ENCODE results near the gene DCAF12.
"Not testable (repeated sequence)": the region's sequence is repeated elsewhere in the genome, so short reads cannot be mapped to it uniquely, and the experiment has no call there.

The DCAF12 gene

DNA sequence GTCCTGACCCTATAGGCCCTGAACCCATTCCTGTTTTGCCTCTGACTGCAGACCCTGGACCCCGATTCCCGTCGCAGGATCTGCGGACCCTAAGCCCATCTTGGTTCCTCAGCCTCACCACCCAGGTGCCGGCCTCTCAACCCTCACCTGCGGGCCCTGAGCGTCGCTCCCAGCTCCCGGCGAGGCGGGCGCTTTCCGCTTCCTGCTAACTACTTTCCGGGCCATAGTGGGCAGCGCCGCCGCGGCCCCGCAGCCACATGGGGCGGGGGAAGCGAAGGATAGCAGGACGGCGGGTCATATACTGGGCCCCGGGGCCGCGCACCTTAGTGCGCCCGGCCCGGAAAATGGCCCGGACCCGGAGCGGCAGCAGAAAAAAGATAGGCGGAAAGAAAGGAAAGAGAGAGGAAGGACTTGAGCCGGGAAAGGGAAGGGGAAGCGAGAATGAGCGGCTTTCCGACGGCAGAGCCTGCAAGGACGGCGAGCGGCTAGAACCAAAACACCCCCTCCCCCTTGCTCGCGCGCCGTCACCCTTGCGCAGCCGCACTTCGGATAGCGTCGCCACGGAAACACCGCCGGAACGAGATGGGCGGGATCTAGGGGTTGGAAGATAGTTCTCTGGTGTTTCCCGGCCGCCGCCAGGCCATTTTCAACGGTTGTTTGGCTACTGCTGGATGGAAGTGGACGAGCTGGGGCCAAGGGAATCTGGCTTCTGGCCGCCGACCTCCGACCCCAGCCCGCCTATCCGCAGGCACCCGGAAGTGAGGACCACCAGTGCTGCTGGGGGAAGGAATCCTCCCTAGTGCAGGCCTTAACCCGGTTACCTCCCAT is at the start of gene DCAF12:
Gene DCAF12, minus strand, starts transcription at position 492 of the 828 bp plus-strand sequence. Its CDS starts 267 bp downstream, at position 225.
- peak; percentile 75 to 88 for DNase-seq (ENCODE audit: low read depth in 2 of 2)

GRCh38 chr9:34176089-34176488 is 49.6 kb upstream of the DCAF12 start:
- no peak for DNase-seq (ENCODE audit: low read depth in 2 of 2)

DNA sequence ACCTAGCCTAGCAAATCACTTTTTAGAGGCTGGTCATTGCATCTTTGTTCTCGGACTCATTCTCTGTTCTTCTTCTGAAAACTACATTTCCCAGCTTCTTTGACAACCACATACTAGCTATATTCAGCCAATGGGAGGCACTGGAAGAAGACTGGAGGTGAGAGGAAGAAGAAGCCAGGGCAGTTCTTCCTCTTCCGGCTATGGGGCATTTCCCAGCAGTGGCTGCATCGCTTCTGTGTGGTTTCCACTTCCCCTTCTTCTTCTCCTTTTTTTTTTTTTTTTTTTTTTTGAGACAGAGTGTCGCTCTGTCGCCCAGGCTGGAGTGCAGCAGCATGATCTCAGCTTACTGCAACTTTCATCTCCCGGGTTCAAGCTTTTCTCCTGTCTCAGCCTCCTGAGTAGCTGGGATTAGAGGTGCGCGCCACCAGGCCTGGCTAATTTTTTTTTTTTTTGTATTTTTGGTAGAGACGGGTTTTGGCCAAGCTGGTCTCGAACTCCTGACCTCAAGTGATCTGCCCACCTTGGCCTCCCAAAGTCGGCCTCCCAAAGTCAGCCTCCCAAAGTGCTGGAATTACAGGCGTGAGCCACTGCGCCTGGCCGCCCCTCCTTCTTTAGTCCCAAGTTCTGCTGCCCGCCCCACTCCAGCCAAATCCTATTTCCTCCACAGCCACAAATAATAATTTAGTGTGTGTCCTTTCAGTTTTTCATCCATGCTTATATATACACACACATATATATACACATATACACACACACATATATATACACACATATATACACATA is 45.4 kb upstream of the DCAF12 start:
- DNase-seq (ENCODE audit: low read depth in 2 of 2), result no peak

DNA sequence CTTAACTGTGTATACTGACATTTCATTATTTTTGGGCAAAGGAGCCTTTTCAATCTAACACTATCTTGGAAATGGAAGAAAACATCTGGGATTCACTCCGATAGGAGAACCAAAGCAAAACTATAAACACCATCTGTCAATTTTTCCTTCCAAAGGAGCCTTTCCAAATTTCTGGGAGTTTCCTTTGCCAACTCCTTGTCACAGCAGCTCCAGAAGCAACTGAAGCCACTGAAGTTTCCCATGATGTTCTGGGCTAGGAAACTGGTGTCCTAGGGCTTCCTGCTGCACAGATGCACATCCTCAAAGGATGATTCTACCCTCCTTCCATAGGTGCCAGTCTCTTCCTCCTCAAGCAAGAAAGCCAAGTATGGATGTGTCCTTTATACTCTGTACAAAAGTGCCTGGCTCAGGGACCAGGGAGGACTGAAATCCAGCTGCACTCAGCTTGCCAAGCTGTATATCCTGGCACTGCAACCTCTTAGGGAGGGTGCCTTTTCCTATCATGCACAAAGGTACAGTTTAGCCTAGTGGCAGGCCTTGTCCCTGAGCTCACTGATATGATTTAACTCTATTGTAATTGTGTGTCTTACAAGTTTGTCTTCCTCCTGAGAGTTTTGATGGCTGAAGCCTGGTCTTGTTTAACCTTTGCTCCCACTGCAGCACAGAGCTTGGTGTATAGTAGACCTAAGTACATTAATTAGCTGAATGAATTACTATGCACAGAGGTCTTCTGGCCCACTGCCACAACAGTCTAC is 43.9 kb upstream of the DCAF12 start:
- DNase-seq (ENCODE audit: low read depth in 2 of 2), result no peak

GRCh38 chr9:34169125-34169524 is 42.6 kb upstream of the DCAF12 start:
- DNase-seq (ENCODE audit: low read depth in 2 of 2), result no peak

DNA sequence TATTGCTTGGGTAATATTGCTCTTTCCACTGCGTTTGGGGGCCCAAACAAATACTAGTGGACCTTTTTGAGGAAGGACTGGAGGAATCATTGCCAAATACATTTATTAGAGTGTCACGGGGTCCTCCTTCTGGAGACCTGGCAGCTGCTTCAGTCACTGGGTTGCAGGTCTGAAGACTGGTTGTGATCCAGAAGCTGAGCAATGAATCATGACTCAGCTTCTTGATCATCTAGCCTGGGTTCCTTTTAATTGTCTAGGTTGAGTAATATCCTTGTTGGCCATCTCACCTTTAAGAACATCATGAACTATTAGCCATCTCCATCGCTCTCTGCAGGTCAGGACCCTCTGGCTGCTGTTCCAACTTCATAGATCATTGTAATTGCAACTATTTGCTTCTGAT is 36.9 kb upstream of the DCAF12 start:
- DNase-seq (ENCODE audit: low read depth in 2 of 2), result no peak

- DNase-seq (ENCODE audit: low read depth in 2 of 2), result no peak
Measured at GRCh38 chr9:34158362-34158869, 31.9 kb upstream of the DCAF12 start.

- DNase-seq (ENCODE audit: low read depth in 2 of 2), result no peak
Measured at GRCh38 chr9:34157898-34158297, 31.4 kb upstream of the DCAF12 start.

DNA sequence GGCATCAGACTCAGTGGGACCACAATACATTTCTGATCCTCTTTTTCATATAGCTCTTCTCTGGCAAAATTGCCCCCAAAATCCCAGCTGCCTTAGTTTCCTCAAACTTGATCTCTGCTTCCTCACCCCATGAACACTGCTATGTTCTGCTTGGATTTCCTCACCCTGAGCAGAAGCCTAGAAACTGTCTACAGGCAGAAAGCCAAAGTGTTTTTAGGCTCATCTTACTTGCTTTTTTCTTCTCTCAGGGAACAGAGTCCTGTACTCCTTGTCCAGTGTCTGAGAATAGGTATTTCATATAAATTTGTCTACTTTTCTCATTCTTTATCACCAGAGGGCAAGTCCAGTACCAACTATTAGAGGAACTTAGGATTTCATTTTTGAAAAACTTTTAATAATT is 30.8 kb upstream of the DCAF12 start:
- no peak for DNase-seq (ENCODE audit: low read depth in 2 of 2)

- no peak for DNase-seq (ENCODE audit: low read depth in 2 of 2)
Measured at GRCh38 chr9:34154057-34154456, 27.6 kb upstream of the DCAF12 start.

DNA sequence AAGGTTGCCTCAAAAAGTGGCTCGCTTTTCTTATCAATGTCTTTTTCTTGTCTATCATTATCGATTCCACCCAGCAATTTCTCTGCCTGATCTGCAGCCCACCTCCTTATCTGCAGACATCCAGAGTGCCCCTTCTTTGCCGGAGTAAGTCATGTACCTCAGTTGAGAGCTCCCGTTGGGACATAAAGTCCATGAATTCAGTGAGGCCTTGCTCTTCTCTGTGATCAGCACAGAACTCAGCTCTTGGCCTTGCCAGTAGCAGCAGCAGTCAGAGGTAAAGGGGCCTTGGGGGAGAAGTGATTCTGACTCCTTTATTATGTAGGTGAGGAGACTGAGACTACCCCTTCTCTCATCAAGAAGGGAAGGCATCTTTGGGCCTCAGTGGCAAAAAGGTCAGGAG is 24.9 kb upstream of the DCAF12 start:
- DNase-seq (ENCODE audit: low read depth in 2 of 2), result no peak

DNA sequence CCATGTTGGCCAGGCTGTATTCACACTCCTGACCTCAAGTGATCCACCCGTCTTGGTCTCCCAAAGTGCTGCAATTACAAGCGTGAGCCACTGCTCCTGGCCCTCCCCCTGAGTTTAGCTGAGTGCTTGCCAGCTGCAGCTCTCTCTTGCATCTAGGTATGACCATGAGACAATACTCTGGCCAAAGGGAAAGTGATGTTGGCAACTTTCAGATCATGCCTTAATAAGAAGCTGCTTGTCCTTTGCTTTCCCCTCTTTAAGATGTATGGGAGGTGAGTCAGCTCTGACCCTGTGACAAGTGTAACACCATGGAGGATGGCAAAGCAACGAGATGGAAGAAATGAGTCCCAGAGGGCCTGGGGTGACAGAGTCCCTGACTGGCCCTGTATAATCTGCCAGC is 18.7 kb upstream of the DCAF12 start:
- DNase-seq (ENCODE audit: low read depth in 2 of 2), result no peak

GRCh38 chr9:34143116-34143515 is 16.6 kb upstream of the DCAF12 start:
- no peak for DNase-seq (ENCODE audit: low read depth in 2 of 2)

- no peak for DNase-seq (ENCODE audit: low read depth in 2 of 2)
Measured at GRCh38 chr9:34140853-34141252, 14.4 kb upstream of the DCAF12 start.

DNA sequence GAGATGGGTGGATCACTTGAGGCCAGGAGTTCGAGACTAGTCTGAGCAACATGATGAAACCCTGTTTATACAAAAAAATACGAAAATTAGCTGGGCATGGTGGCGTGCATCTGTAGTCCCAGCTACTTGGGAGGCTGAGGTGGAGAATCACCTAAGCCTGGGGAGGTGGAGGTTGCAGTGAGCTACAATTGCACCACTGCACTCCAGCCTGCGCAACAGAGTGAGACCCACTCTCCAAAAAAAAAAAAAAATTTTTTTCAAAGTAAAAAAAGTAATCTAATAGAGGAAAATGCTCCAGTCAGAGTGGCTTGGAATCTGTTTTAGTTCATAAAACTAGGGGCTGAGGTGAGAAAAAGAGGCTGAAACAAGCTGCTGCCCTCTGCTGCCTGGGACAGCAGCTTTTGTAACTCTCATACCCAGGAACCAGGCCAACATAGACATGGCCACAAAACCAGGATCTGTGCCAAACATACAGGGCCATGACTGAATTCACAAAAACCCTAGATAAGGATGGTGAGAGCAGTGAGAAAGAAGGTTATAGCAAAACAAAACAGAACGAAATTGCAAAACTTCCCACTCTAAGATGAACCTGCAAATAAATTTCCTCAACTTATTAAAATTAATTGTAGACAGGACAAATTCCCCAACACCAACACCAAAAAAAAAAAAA is 13.1 kb upstream of the DCAF12 start:
- DNase-seq (ENCODE audit: low read depth in 2 of 2), result no peak

GRCh38 chr9:34138644-34139043 is 12.1 kb upstream of the DCAF12 start:
- DNase-seq (ENCODE audit: low read depth in 2 of 2), result not testable (repeated sequence)

DNA sequence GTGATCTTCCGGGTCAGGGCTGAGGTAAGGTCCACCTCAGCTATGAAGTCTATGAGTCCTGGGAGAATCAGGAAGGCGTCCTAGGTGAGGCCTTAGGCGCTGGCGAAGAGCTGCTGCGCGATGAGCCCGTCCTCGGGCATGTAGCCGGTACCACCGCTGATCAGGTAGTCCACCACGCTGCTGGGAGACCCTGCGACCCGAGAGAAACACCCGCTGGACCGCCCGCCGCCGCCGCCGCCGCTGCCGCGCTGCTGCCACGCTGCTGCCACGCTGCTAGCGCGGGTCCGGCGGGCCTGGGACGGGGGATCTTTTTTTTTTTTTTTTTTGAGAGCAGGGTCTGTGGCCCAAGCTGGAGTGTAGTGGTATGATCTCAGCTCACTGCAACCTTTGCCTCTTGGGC is 8.0 kb upstream of the DCAF12 start:
- DNase-seq (ENCODE audit: low read depth in 2 of 2), result no peak

GRCh38 chr9:34133436-34133949 is 7.0 kb upstream of the DCAF12 start:
- no peak for DNase-seq (ENCODE audit: low read depth in 2 of 2)

- DNase-seq (ENCODE audit: low read depth in 2 of 2), result no peak
Measured at GRCh38 chr9:34131571-34131970, 5.1 kb upstream of the DCAF12 start.

DNA sequence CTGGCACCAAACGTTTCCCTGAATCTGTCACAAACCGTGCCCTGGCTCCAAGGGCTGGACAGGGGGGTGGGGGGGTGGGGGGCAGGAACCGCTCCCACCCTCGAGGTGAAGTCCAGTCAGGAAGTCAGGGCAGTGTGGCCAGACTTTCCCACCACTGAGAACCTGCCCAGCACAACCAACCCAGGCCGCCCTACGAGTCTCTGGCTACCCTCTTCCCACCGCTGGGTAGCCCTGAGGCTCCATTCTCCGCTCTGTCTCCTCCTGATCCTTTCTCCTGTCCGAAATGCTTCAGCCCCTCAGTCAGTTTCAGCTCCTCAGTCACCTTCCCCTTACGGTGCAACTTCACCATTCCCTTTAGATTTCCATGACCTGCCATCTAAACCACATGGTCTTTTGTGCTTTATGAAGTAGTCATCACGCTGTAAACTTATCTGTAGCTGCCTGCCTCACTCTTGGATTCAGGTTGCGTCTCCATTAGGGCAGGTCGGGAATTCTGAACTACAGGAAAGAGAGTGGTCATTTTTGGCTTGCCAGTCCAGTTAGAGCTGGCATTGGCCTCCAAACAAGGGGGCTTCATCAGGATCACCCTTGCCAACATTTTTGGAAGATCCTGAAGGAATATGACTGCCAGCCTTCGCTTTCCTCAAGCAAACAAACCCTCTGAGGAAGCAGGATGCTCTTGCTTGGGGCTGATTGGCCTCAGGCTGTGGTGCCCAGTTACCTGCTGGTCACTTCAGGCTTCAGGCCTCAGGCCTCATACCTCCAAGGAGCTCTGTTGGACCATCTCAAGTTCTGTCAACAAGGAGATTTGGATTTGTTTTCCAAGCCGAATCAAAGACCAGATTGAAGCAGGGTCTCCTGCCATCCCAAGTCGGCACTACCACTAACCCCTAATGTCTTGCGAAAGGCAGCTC is 794 bp upstream of the DCAF12 start:
- DNase-seq (ENCODE audit: low read depth in 2 of 2), result no peak

Data from stimulated activated CD4-positive, alpha-beta T cell treated with anti-CD3 and anti-CD28 coated beads, Interleukin-12 subunit alpha, Interleukin-12 subunit beta, amount 100 ng/mL, for 24 hours (primary cell).